Transverse colon (tissue), 4 donors: ENCODE results near the gene C4orf46.

Experiments used
- CTCF ChIP-seq, 5 experiments: fragments of 200-600 bp in 3 of 5; fragments of 450-650 bp in 2 of 5; sonication (generic) in 3 of 5; IDR thresholded peaks; 1 replicate in 2 of 5; 2 replicates in 3 of 5; pipeline ENCODE4 v1.5.1; 2016 to 2017; ENCODE audit warnings: antibody characterized with exemption in 5 of 5, inconsistent platforms in 3 of 5, mild to moderate bottlenecking in 2 of 5, moderate library complexity in 1 of 5
- POLR2A ChIP-seq: fragments of 450-650 bp; IDR thresholded peaks from one replicate; pipeline ENCODE4 v1.6.1; 2016; ENCODE audit warnings: antibody characterized with exemption, mild to moderate bottlenecking, moderate library complexity
- POLR2AphosphoS5 ChIP-seq, 3 donors: sonication (generic); formaldehyde crosslinking; IDR thresholded peaks; one replicate each; pipeline ENCODE4 v1.6.1; 2016; ENCODE audit warnings: antibody characterized with exemption in 3 of 3

- TF ChIP-seq CTCF (IDR thresholded peaks at IDR 0.05) (no peak), POLR2A (no peak), POLR2AphosphoS5 (IDR thresholded peaks at IDR 0.05) (no peak)
Observed at GRCh38 chr4:158714937-158715336, 43.2 kb upstream of the C4orf46 start.
